Measurements from ENCODE around the gene ANKS1A.

Gene ANKS1A

DNA sequence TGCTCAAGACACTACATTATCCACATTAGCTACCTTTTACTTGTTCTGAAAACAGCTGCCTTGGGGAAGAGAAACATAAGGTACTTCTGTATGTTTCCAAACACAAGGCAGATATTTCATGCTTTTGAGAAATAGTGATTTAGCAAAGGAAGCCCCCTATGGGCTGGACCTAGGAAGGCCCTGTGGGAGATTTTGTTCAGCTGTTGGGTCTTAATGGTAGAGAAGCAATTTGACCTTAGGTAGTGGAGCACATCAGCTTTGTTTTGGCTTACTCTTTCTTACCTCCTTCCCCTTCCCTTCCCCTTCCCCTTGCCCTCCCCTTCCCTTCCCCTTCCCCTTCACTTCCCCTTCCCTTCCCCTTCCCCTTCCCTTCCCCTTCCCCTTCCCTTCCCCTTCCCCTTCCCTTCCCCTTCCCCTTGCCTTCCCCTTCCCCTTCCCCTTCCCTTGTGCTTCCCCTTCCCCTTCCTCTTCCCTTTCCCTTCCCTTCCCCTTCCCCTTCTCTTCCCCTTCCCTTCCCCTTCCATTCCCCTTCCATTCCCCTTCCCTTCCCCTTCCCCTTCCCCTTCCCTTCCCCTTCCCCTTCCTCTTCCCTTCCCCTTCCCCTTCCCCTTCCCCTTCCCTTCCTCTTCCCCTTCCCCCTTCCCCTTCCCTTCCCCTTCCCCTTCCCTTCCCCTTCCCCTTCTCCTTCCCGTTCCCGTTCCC, 84.6 kb downstream of the ANKS1A start:
- Histone ChIP-seq H3K4me3 (ENCODE audit: low read depth, low read length) (no peak overlapping the region), H3K9me3 (ENCODE audit: control insufficient read depth, insufficient read depth, low read depth, low read length) (no peaks in the 10 kb centered on the region), H3K4me1 (ENCODE audit: control insufficient read depth, insufficient read depth, low read length) (no peaks in the 10 kb centered on the region), H3K36me3 (ENCODE audit: control insufficient read depth in 2 of 2, insufficient read depth in 1 of 2, low read length in 2 of 2) (peaks cover 0 to 22% of the 10 kb centered on the region in 2 experiments; a peak in 2 of 3 replicates), H3K27ac (ENCODE audit: extremely low read depth, low read depth, low read length) (no peak overlapping the region)
- no peak for TF ChIP-seq ZFHX2 (tag by site-specific recombination; conservative IDR thresholded peaks at IDR 0.05)
- TF ChIP-seq ZNF692 (tag by site-specific recombination; IDR thresholded peaks at IDR 0.05), result no peak
- TF ChIP-seq ZNF654 (tag by site-specific recombination; IDR thresholded peaks at IDR 0.05; ENCODE audit: low read depth), result peak; percentile 9; the same call in 1 of the 2 replicates
- POLR2A ChIA-PET, result interaction anchor here (1.7 kb wide), 1 partner anchor 86 kb away, joined by 5 read pairs; the partner anchor contains the start of gene TAF11
- CTCF ChIA-PET, result interaction anchor here (0.9 to 2.2 kb wide), 11 partner anchors 9 to 173 kb away, joined by 3 to 11 read pairs (median 4); no protein-coding TSS in a partner anchor

GRCh38 chr6:34974249-34974642, 85.2 kb downstream of the ANKS1A start:
- Histone ChIP-seq H3K27ac (ENCODE audit: extremely low read depth, low read depth, low read length) (no peak overlapping the region), H3K4me1 (ENCODE audit: control insufficient read depth, insufficient read depth, low read length) (no peaks in the 10 kb centered on the region), H3K36me3 (ENCODE audit: control insufficient read depth in 2 of 2, insufficient read depth in 1 of 2, low read length in 2 of 2) (peaks cover 0 to 22% of the 10 kb centered on the region in 2 experiments; a peak in 2 of 3 replicates), H3K9me3 (ENCODE audit: control insufficient read depth, insufficient read depth, low read depth, low read length) (no peaks in the 10 kb centered on the region), H3K4me3 (ENCODE audit: low read depth, low read length) (no peak overlapping the region)
- CTCF ChIA-PET, result interaction anchor here (4.1 kb wide), 1 partner anchor 12 kb away, joined by 46 read pairs; no protein-coding TSS in a partner anchor
- POLR2A ChIA-PET, result no interaction called here
- no peak for TF ChIP-seq BCL11B (tag by site-specific recombination; IDR thresholded peaks at IDR 0.05; ENCODE audit: low read depth)
- no peak for TF ChIP-seq ZNF785 (tag by site-specific recombination; IDR thresholded peaks at IDR 0.05)
- no peak for TF ChIP-seq PBX3 (CRISPR knock-in tag; IDR thresholded peaks at IDR 0.05)
- TF ChIP-seq ZNF776 (tag by site-specific recombination; IDR thresholded peaks at IDR 0.05; ENCODE audit: borderline replicate concordance), result no peak
- TF ChIP-seq ZFP37 (tag by site-specific recombination; IDR thresholded peaks at IDR 0.05), result no peak

DNA sequence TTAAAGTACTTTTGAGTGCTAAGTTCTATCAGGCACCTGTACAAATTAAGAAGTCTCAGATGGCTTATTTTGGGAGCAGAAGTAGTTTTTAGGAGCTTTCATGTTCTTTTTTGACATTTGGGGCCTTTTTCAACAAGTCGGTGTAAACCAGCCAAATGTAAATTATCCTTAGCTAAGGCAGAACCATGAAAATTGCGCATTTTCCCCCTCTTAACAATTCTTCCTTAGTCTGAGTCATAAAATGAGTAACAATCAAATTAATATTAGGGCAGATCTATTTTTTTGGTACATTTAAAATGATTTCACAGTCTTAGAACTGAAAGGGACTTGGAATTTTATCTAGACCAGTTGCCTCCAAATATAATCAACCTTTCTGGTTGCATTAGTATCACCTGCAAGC, 87.2 kb downstream of the ANKS1A start:
- no peaks in the 10 kb centered on the region for H3K9me3 ChIP-seq (ENCODE audit: control insufficient read depth, insufficient read depth, low read depth, low read length)
- H3K36me3 ChIP-seq (ENCODE audit: control insufficient read depth in 2 of 2, insufficient read depth in 1 of 2, low read length in 2 of 2), result peaks cover 0 to 8% of the 10 kb centered on the region in 2 experiments
- TF ChIP-seq, protein P1, sequence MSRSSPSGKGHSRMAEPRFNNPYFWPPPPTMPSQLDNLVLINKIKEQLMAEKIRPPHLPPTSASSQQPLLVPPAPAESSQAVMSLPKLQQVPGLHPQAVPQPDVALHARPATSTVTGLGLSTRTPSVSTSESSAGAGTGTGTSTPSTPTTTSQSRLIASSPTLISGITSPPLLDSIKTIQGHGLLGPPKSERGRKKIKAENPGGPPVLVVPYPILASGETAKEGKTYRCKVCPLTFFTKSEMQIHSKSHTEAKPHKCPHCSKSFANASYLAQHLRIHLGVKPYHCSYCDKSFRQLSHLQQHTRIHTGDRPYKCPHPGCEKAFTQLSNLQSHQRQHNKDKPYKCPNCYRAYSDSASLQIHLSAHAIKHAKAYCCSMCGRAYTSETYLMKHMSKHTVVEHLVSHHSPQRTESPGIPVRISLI (tag by site-specific recombination; IDR thresholded peaks at IDR 0.05), result no peak
- no peak for TF ChIP-seq ZNF354C (tag by site-specific recombination; IDR thresholded peaks at IDR 0.05; ENCODE audit: borderline replicate concordance, low read depth)
- no peak for TF ChIP-seq ZNF664 (tag by site-specific recombination; IDR thresholded peaks at IDR 0.05)
- no peak for TF ChIP-seq BCL11A (tag by site-specific recombination; IDR thresholded peaks at IDR 0.05; ENCODE audit: low read depth)
- TF ChIP-seq MZF1 (tag by site-specific recombination; IDR thresholded peaks at IDR 0.05; ENCODE audit: borderline replicate concordance), result no peak
- TF ChIP-seq ZNF626 (tag by site-specific recombination; IDR thresholded peaks at IDR 0.05), result no peak
- TF ChIP-seq ZNF266 (tag by site-specific recombination; IDR thresholded peaks at IDR 0.05; ENCODE audit: low read depth), result no peak
- TF ChIP-seq ZNF48 (tag by site-specific recombination; IDR thresholded peaks at IDR 0.05), result no peak
- no peak for TF ChIP-seq ZNF654 (tag by site-specific recombination; IDR thresholded peaks at IDR 0.05; ENCODE audit: low read depth)
- no peak for TF ChIP-seq BCL11B (tag by site-specific recombination; IDR thresholded peaks at IDR 0.05; ENCODE audit: low read depth)
- TF ChIP-seq ZNF548 (tag by site-specific recombination; IDR thresholded peaks at IDR 0.05), result no peak
- TF ChIP-seq ZNF324 (tag by site-specific recombination; IDR thresholded peaks at IDR 0.05), result no peak
- no peak for TF ChIP-seq PRDM10 (tag by site-specific recombination; IDR thresholded peaks at IDR 0.05)
- ChIA-PET POLR2A (no interaction called here), CTCF (interaction anchor here (0.7 to 4.1 kb wide), 4 partner anchors 10 to 1806 kb away, joined by 3 to 46 read pairs (median 4); no protein-coding TSS in a partner anchor)
- no peaks in the 10 kb centered on the region for H3K4me1 ChIP-seq (ENCODE audit: control insufficient read depth, insufficient read depth, low read length)
- no peak overlapping the region for H3K4me3 ChIP-seq (ENCODE audit: low read depth, low read length)
- H3K27ac ChIP-seq (ENCODE audit: extremely low read depth, low read depth, low read length), result no peak overlapping the region

Data from HEK293 (cell line).